Measurements from ENCODE around the gene TMBIM6.

TMBIM6 gene

DNA sequence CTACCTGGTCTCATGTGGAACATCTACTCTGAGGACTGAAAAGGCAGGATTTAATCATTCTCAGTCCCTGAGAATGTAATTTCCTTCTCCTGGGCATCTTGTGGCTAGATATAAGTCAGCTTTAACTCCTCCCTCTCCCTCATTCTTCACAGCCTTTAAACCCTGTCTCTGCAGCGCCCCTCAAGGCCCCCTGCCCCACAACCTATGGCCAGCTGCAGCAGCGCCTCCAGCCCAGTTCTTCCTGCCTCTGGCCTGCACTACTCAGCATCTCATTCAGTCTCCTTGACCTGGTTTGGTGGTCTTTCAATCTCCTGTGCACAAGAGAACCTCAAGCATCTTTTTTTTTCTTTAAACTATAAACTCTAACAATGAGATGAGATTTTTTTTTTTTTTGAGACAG is 57.6 kb downstream of the TMBIM6 start:
- no peak for DNase-seq

DNA sequence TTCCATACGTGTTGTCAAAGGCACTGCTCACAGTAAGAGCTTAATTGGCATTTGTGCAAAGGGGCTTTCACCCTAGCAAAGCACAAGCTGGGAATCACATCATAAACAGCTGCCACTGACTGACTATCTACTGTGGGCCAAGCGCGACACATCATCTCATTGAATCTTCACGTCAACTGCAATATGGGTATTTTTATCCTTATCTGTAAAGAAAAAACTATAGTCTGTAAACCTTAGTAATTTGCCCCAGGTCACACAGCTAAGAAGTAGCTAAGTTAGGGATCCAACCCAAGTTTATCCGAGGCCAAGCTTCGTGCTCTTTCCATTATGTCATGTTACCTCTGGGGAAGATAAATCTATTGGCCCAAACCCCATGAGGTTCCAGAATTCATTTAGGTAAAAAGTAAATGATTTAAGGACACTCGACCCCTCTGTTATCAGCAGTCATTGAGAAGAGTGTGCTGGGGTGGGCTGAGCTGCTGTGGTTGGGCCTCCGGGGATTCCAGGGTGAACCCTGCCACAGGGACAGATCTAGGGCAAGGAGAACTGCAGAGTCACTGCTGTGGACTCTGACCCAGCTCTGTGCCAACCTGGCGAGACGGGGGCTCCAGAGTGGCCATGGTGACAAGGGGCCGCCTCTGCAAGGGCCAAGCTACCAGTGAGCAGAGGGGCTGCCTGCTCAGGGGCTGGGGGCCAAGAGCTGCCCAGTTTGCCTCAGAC is 59.2 kb downstream of the TMBIM6 start:
- DNase-seq = no peak

DNA sequence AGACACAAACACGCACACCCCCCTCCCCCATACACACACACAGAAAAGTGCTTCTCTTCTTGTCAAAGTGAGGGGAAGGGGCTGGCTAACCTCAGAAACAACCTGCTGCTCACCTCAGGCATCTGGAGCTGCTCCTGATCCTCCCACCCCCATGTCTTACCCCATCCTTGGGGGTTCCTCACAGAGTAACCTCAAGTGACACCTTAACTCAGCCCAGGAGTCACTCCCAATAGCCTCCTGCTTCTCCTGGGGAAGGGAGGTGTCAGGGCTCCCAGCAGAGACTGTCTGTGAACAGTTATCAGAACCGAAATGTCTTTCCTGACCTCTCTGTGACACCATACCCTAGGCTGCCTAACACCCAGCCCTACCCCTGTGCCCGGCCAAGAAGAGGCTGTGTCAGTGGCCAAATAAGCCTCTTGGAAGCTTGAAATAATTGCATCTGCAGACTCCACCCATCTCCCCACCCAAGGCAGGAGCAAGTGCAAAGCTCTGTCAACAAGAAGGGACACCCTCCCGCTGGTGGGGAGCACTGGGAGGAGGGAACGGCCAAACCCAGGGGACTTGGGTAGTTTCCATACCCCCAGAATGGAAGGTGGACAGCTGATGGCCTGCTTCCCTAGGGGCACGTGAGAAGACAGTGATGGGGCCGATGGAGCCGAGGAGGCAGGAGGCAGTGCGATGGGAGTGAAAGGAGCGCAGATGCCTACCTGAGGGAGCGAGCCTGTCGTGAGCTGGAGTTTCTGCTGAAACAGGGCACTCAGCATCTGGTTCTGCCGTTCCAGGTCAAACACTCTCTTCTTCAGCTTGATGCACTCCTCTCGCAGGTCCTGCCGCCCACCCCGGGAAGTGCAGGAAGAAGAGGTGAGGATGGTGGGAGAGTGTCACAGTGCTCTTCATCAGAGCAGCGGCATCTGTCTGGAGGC is 60.0 kb downstream of the TMBIM6 start:
- no peak for DNase-seq

DNA sequence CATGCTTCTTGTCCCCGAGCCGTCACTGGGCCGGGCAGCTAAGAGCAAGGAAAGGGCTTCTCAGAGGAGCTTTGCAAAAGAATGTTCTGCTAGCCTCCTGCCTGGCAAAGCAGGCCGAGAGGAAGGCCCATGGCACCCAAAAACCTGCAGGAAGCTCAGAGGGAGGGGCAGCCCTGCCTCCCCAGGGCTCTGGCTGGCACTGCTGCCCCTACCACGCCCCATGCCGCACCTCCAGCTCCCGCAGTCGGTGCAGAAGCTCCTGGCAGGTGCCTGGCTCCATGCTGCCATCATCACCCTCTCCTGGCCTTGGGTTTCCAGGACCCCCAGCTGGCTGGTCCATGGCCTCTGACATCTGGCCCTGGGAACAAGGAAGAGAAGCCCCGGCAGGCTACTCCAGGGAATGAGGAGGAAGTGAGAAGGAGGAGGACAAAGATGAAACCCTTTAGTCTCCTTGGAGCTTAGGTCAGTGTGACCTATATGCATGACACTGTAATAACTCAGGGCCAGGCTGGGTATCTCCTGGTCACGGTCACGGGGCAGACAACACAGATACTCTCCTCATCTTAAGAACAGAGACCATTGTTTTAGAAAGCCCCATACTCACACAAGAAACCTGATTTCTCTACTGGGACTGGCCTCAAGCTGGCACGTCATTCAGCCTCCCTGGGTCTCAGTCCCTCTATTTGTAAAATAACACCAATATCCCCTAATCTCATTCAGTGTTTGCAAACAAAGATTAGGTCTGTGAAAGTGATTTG is 62.5 kb downstream of the TMBIM6 start:
- DNase-seq = no peak

DNA sequence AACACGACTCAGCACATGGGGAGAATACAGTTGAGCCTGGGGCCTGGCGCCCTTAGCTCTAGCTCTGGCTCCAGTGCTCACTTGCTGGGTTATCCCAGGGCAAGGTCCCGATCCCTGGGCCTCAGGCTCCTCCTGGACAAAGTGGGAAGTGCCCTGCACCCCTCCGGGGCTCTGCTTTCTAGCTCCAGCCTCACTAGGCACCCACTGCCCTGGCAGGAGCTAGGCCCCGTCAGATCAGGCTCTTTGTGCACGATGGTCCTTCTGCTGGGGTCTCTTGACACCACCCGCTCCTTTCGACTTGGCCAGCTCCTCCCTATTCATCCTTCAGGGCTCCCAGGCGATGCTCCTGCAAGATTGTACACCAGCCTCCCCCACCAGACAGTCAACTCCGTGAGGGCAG is 63.5 kb downstream of the TMBIM6 start:
- no peak for DNase-seq

DNA sequence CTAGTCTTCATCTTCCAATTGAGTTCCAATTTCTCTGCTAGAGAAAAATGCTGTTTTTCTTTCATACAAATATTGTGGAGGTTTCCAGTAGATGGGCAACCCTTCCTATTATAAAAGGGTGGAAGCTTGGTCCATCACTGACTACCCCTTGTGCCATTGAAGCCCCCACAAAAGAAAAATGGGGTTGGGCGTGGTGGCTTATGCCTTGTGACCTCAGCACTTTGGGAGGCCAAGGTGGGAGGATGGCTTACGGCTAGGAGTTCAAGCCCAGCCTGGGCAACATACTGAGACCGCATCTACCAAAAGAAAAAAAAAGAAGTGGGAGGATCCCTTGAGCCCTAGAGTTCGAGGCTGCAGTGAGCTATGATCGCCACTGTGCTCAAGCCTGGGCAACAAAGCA is 64.1 kb downstream of the TMBIM6 start:
- DNase-seq = no peak

DNA sequence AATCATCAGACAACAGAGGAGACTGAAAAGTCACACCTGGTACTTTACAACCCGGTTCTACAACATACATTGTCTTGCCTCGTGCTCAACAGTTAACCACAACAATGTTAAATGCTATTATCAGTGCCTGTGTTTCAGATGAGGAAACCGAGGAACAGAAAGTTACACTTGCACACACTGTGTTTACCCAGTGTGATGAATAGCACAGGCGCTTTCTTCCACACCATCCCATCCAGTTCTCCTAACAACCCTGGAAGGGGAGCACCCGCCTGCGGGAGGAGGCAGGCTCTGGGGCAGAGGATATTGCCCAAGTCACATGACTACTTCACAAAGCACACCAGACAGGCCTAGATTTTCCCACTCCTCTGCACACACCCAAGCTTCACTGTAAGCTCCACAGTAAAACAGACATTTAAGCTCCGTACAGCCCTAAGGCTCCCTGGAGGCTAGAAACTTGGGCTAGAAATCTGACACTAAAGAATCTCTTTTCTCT is 65.0 kb downstream of the TMBIM6 start:
- DNase-seq = no peak

DNA sequence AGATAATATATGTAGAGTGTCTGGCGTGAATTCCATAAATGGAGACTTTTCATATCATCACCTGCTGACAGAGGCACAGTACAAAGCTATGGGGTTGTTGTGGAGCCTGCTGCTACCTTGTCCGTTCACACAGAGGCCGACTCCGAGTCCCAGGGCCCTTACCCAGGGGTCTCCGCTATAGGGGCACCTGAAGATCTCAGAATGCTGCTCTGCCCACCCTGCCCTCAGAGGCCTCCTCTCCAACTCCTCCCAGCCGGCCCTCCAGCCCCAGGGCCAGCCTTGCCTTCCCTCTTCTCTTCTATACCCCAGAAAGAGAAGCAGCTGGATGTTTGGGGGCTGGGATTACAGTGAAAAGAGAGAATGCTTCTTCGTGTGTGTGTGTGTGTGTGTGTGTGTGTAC is 65.5 kb downstream of the TMBIM6 start:
- no peak for DNase-seq

DNA sequence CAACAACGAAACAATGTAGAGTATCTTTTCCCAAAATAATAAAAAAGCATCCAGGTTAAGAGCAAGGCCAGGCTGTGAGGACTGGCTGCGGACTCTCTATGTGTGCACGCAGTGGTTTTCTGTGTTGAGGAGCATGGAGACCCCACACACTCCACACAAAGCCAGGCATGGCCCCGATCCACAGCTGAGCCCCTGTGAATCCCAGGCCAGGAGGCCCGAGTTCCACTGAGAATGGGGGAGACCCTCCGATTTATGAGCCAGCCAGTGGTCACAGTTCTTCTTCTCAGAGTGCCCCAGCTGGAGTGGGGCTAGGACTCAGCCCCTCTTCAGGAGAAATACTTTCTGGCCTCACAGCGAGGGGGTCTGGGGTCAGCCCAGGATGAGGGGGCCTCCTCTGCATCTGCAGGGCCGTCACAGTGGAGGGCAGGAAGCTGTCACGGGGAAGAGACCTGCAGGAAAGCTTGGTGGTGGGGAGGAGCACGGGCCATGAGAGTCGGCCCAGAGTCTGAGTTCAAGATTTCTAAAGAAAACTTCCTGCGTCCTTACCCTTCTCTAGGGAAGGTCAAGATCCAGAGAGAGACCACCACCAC is 66.7 kb downstream of the TMBIM6 start:
- no peak for DNase-seq

DNA sequence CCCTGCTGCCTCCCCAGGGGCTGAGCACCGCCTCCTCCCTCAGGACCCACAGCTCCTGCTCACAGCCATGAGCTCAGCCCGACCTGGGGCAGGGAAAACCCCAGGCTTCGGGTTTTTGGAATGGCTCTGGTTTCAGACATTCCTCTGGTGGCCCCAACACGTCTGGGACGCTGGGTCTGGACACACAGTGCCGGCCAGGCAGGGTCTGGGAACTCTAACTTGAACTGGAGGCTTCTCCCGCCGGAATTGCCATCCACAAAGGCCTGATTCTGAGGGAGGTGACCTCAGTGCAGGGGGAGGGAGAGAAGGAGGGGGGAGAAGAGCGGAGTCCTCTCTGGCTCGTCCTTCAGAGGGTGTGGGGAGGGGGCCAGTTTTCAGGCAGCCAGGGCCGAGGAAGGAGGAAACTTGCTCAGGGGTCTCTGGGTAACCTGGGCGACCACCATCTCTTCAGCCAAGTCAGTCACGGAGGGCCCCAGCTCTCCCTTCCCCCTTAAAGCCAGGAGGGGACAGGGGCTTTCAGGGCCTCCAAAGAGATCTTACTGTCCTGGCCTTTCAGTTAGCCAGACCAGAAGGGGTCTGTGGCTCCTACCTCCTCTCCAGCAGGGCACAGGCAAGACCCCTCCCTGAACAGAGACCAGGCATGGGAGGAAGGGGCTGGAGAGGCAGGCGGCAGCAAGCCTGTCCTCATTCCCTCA is 67.5 kb downstream of the TMBIM6 start:
- DNase-seq = no peak

DNA sequence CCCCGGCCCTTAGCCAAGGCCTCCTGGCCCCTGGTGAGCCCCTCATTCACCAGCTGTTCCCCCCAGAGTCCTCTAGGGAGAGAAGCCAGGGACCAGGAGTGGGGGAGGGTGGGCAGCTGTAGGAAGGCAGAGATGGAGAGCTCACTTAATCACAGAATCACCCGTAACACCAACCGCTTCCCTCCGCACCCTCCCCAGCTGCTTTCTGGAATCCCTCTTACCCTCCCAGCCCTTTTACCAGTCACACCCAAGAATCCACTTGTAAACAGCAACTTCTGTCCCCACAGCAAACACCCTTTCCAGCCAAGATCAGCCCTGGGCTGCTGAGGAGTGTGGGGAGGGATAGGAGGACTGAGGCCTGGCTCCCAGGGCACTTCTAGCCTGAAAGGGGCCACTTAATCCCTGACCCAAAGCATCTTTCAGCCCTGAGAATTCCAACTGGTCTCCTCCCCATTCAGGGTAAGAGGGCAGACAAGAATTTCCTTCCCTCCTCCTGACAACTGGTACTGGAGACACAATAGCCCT is 68.1 kb downstream of the TMBIM6 start:
- DNase-seq = no peak

DNA sequence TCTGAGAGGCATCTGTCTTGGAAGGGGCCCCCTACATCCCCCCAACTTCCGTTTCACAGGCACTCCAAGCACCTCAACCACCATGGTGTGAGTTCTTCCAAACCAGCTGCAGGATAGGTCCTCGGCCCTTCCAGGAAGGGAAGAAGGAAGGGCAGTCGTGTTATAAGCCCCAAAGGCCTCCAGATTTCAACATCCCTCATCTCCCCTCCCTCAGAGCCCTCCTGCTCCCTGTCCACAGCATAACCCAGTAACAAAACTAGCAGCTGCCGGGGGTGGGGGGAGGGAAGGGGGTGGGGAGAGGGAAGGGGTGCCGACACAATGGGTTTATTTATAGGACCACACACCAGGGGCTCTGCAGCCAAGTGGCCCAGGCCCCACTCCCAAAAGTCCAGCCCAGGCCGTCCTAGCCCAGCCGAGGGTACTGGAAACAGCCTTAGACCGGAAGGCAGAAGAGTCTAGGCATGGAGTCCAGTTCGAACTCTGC is 68.6 kb downstream of the TMBIM6 start:
- DNase-seq = no peak

DNA sequence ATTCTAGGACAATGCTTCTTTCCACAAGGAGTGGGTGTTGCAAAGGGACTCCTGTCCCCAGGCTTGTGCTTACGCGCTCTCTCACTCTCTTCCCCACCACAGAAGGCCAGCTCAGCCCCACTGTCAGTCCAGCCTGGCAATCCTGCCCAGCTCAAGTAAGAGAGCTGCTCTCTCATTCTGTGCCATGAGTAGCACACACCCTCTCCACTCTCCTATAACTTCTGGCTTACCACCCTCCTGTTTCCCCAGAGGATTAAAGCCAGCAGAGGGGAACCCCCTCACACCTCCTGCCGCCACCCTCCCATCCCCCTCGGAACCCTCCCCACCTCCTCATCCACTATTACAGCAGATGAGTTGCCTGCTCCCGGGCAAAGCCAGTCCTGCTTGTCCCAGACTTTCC is 69.8 kb downstream of the TMBIM6 start:
- no peak for DNase-seq

DNA sequence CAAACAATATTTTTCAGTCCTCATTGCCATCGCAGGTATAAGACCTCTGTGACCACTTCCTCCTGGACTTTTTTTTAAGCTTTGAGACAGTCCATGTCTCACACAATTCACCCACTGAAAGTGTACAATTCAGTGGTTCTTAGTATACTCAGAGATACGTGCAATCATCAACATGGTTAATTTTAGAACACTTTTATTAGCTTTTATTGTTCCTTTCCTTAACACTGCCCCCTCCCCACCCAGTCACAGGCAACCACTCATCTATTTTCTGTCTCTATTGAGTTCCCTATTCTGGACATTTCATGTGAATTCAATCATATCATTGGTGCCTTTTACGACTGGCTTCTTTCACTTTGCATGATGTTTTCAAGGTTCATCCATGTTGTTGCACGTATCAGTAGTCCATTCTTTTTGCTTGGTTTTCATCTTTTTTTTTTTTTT is 70.6 kb downstream of the TMBIM6 start:
- DNase-seq = no peak

DNA sequence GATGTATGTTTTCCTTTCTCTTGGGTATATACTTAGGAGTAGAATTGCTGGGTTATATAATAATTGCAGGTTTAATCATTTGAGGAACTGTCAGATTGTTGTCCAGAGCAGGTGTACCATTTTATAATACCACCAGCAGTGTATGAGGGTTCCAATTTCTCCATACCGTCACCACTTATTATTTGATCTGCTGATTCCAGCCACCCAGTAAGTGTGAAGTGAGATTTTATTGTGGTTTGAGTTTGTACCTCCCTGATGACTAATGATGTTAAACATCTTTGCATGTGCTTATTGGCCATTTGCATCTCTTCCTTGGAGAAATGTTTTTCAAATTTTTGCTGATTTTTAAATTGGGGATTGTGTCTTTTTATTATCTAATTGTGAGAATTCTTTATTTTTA is 71.8 kb downstream of the TMBIM6 start:
- DNase-seq = no peak
